ENCODE measurements around the gene CNR2.
"Not testable (repeated sequence)": the region's sequence is repeated elsewhere in the genome, so short reads cannot be mapped to it uniquely, and the experiment has no call there.

Gene CNR2

DNA sequence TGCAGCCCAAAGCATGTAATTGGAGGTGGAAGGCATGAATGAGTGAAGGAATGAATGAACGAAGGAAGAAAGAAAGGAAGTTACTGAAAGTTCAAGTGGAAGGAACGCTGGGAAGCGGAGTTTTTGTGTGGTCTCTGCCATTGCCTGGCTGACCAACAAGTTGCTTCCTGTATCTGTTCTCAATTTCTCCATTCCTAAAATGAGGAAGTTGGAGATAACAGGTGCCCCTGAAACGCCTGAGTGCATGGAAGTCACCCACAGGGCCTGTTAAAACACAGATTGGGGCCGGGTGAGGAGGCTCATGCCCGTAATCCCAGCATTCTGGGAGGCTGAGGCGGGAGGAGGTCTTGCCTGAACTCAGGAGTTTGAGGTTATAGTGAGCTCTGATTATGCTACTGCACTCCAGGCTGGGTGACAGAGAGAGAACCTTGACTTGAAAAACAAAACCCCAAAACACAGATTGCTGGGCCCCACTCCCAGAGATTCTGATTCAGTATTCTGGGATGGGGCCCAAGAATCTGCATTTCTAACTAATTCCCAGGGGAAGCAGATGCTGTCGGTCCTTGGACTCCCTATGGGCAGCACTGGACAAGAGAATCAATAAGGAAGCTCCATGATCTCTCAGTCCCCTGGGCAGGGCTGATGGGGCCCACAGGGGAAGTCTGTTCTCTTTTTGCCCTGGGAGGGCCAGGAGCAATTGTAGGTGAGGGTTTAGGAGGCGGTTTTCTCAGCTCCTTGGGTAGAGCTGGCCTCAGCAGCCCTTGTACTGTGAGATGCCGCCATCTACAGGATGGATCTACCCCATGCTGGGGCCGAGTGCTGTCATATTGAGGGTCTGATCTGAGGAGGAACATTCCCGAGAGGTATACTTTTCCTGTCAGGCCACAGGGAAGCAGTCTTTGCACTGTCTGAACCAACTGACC lies 3.3 kb upstream of the CNR2 start:
- peak; percentile 70 for DNase-seq (ENCODE audit: low spot score)

DNA sequence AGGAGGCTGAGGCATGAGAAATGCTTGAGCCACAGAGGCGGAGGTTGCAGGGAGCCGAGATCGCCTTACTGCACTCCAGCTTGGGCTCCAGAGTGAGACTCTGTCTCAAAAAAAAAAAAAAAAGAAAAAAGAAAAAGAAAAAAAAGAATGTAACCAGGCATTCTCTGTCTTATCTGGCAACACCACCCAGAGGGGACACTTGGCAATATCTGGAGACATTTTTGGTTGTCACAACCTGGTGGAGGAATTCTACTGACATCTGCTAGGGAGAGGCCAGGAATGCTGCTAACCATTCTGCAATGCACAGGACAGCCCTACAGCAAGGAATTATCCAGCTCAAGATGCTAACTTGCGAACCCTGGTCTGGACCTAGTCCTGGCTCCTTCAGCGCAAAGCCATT lies 2.3 kb upstream of the CNR2 start:
- DNase-seq (ENCODE audit: low spot score): no peak

DNA sequence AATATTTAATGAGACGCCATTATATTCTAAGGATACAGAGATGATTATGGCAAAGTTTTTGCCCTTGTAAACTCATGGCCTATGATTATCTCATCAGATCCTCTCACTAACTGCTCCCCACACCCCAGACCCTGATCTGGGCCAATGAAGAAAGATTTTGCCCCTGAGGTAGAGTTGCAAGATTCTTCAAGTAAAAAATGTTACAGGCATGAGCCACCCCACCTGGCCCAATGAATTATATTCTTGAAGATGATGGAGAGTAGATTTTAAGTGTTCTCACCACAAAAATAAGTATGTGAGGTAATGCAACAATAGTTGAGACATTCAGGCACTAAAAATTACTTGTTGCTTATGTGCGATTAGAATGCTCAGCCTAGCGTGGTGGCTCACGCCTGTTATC lies 1.8 kb upstream of the CNR2 start:
- DNase-seq (ENCODE audit: low spot score): no peak

DNA sequence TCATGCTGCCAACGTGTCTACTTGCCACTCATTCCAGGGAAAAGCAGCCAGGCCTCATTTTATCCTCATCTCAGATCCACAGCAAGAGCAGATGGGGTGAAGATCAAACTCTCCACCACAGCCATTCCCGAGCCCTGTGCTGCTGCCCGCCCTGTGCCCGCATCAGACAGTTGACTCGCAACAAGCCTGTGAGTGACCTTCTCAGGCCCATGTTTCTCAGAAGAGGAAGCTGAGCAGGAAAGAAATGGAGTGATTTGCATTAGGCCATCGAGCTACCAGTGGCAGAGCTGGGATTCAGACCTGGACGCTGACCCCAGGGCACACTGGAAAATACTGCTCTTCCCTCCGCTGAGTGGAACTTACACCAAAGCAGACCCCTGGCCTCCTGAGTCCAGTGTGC lies 1.2 kb downstream of the CNR2 start:
- no peak for DNase-seq (ENCODE audit: low spot score)

DNA sequence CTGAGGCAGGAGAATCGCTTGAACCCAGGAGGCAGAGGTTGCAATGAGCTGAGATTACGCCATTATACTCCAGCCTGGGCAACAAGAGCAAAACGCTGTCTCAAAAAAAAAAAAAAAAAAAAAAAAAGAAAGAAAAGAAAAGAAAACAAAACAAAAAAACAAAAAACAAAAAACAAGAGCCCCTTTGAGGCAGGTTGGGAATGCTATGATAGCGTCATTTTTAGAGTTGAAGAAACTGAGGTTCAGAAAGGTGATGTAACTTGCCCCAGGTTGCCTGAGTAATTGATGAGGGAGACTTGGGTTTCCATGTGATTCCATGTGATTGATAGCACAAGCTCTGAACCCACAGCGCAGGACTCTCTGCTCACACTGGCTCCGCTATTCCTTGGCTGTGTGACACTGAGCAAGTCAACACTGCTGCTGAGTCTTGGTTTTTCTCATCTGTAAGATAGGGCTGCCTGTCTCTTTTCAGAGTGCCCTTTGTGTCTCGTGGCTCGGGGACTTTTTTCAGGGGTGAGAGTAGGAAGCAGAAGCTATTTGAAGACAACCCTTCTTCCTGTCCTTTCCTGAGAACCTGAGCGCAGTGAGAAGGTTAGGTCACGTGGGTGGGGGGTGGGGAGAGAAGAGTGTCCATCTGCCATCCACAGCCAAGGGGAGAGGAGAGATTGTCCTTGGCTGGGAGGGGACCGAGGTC lies 2.5 kb downstream of the CNR2 start:
- DNase-seq (ENCODE audit: low spot score): no peak

DNA sequence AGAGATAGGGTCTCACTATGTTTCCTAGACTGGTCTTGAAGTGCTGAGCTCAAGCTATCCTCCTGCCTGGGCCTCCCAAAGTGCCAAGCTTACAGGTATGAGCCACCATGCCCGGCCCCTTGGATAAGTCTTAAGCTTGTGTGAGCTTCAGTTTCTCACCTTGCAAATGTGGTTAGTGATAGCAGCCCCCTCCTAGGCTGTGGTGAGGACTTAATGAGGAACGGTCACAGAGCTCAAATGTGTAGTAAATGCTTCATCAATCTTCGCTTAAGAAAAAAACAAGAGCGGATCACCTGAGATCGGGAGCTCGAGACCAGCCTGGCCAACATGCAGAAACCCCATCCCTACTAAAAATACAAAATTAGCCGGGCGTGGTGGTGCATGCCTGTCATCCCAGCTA lies 3.0 kb downstream of the CNR2 start:
- DNase-seq (ENCODE audit: low spot score): no peak

DNA sequence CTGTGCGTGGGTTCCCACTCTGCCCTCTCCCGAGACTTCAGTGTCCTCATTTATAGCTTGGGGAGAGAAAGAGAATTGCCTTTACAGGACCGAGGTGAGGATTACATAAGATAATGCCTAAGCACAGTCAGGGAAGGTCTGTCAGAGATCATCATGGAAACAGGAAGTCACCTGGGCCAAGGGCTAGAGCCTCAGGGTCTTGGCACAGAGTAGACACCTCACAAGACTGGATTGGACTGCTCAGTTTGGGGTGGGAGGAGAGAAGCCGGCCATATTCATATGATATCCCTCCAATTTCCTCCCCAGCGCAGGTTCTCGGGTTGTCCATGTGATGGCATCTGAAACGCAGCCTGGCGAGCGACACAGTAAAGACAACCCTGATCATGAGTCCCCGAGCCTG lies 3.8 kb downstream of the CNR2 start:
- no peak for DNase-seq (ENCODE audit: low spot score)

DNA sequence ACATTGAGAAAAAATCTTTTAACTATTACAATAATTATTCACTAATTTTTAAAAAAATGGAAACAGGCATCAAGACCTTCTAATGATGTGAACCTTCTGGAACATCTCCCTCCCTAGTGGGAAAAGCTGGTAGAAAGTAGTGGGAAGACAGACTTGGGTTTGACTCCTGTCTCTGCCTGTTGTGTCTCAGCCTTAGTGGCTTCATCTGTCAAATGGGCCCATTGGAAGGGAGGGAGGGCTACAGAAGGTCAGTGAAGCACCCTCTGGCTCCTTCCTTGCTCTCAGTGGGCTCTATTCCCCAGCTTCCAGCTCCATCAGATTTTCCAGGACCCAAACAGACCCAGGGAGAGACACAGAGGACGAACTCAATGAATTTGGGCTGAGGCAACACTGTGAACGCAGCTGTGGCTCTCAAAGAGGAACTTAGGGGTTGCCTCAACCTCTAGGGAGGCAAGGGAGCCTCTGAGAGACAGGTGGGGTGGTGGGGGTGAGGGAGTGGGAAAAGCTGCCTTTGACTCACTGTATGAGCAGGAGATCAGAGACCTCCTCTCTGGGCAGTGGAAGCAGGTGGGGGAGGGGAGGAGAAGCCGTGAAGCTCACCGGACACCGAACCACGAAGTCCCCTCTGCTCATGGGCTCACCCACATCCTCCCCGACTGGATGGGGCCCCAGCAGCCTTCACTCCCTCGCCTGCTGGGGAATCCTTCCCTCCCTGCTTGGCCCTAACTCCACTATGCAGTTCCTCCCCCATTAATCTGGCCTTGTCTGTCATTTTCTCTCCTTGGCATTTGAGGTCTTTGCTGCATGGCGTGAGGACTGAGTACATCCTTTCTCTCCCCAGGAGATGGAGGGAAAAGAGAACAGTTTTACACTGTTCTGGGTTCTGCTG lies 4.5 kb downstream of the CNR2 start:
- no peak for DNase-seq (ENCODE audit: low spot score)

DNA sequence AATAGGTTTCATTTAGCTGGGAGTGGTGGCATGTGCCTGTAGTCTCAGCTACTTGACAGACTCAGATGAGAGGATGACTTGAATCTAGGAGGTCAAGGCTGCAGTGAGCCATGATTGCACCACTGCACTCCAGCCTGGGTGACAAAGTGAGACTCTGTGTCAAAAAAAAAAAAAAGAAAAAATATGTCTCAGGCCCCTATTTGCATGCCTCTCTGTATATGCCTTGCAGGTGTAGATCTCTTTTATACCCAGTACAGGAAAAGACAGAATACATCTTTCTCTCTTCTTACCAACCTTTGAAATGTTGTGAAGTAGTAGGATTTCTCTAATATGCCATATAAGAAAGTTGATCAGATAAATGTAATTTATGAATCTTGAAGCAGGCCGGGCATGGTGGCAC lies 6.4 kb downstream of the CNR2 start:
- no peak for DNase-seq (ENCODE audit: low spot score)

DNA sequence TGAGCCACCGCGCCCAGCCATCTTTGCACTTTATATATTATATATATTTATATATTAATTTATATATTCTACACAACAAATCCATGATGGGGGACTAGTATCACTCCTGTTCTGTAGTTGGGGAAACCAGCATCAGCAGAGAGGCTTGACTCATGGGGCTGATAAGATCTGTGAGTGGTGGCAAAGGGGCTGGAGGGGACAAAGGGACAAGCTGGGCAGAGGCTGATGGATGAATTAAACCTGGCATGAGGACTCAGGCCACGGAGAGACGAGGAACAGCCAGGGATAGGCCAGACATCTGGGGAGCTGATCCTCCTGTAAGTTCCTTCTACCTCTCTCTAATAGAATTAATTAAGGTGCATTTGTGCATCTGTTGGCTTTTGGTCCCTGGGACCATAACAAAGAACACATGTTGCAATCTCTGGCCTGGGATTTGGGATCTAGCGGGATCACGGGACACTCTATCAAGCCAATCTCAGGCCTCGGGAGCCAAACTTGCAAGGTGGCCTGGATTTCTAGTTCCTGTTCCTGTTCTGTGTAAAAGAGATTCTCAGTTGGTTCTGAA lies 7.6 kb downstream of the CNR2 start:
- DNase-seq (ENCODE audit: low spot score): no peak

DNA sequence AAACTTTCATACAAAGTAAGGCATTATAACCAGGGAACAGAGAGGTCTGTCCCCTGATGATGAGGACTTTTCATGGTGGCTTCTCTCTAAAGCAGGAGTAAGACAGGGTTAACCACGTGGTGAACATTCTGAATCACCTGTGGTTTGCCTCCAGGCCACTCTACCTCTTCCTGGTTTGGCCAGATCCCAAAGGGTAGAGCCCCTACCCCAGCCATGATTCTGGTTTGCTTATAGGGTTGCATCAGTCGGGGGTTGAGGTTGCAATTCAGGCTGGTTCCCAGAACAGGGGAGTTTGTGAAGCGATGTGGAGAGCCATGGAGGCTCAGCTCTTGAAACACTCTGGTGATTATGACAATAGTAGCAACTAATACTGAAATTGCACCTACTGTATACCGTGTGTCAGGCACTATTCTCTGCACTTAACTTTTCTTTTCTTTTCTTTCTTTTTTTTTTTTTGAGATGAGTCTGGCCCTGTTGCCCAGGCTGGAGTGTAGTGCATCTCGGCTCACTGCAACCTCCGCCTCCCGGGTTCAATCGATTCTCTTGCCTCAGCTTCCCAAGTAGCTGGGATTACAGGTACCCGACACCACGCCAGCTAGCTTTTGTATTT lies 8.3 kb downstream of the CNR2 start:
- DNase-seq (ENCODE audit: low spot score): no peak

DNA sequence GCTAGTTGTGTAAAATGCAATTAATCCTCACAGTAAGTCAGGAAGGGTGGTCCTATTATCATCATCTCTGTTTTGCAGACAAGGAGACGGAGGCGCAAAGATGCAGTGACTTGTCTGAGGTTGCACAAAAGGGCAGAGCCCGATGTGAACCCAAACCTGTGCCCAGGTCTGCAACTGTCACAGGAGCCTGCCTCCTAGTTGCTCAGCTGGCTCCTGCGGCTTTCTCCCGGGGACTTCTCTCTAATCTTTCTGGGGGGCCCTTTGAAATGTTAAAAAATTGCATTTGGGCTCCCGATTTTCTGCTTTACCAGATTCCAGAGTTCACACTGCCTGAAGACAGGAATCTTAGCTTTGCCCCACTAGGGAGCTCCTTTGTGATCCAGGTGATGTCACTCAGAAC lies 9.4 kb downstream of the CNR2 start:
- no peak for DNase-seq (ENCODE audit: low spot score)

DNA sequence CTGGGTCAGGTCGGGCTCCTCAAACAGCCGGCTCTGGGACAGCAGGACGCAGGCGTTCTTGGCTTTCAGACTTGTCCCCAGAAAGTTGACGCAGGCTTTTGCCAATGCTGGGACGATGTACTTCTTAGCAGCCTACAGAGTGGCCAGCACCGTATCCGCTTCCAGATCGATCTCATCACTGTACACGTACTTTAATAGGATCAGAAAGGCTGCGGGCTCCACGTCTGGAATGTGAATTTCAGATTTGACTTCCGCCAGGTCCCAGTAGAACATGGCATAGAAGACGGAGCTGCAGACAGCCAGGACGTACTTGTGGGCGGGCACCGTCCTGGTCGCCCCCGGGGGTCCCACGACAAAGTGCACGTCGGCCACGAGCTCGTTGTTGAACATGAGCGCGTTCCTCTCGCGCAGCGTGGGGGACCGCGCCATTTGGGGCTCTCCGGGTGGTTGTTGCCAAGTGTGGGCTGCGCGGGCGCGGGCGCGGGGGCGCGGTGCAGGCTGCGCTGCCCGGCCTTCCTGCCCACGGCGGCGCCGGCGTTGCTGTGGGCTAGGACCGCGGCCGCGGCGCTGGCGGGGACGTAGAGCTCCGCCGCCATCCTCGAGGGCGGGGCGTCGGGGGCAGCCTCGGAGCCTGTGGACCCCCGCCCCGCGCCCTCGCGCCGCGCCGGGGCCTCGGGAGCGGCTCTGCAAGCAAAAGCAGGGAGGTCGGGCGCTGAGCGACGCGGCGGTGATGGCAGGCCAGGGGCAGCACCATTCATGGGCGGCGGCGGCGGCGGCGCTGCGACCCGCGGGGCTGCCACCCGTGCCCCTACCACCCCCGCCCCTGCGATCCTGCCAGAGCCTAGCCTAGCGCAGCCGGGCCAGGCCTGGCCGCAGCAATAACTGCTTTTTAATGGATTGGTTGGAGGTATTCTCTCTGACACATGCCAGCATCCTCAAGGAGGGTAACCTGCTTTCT lies 10.6 kb downstream of the CNR2 start:
- DNase-seq (ENCODE audit: low spot score): no peak

DNA sequence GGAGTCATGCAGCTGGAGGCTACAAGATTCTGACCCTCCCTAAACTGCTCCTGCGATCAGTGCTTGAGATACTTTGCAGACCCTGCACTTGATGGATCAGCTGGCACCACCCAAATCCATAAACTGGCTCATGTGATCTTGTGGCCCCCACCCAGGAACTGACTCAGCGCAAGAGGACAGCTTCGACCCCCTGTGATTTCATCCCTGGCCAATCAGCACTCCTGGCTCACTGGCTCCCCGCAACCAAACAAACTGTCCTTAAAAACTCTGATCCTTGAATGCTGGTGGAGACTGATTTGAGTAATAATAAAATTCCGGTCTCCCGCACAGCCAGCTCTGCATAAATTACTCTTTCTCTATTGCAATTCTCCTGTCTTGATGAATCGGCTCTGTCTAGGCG lies 13.1 kb downstream of the CNR2 start:
- DNase-seq (ENCODE audit: low spot score): not testable (repeated sequence)

DNA sequence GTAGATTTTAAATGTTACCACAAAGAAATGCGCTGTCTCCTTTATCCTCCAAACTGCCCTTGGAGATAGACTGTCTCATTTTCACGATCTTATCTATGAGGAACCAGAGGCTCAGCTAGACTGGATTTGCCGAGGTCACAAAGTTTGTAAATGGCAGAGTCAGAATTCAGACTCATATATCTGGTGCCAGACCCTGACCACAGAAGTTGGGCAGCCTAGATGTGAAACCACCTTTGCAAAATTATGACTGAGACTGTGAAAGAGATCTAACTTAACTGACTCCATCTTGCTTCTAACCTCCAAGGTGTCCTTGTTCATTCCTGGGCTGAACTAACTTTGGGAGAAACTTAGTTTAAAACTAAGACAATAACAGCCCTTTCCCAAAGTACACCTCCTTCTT lies 14.1 kb downstream of the CNR2 start:
- DNase-seq (ENCODE audit: low spot score): no peak

DNA sequence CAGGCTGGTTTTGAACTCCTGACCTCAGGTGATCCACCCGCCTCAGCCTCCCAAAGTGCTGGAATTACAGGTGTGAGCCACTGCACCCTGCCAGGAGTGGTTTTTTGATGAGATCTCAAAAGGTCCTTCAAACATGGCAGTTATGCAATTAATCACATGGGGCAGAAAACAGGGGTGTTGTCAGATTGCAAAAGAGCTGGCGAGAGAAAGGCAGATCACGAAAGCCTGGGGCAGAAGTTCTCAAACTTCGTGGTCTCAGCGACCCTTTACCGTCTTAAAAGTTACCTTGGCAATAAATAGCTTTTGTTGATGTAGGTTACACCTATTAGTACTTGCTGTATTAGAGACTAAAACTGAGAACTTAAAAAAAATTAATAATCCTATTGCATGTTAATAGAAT lies 16.1 kb downstream of the CNR2 start:
- DNase-seq (ENCODE audit: low spot score): no peak

DNA sequence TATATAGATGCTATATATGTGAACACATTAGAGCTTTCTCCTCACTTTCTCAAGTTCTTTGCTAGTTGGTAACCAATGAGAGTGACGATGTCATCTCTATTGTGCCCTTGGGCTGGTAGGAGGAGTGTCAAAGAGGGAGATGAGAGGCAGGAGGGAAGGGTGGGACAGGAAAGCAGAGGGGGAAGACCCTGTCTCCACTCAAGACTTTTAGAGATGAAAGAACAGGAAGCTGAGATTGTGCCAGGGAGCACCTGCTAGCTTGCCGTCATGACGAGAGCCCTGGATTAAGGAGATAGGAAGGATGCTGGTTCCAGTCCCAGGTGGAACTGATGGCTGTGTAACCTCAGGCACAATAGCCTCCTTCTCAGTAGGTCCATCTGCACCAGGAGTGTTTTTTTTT lies 16.7 kb downstream of the CNR2 start:
- DNase-seq (ENCODE audit: low spot score): no peak

DNA sequence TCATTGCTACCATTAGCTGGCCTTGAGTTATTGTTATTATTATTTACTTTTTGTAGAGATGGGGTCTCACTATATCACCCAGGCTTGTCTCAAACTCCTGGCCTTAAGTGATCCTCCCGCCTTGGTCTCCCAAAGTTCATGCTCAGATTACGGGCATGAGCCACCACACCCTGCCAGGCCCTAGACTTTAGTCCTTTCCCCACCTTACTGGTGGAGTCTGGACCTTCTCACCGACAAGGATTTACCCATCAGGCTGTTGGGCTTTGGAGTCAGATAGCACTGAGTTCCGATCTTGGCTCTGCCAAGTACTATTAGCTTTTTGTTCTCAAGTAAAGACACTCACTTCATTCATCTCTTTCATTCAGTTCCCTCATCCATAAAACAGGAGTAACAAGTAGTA lies 17.2 kb downstream of the CNR2 start:
- DNase-seq (ENCODE audit: low spot score): no peak

DNA sequence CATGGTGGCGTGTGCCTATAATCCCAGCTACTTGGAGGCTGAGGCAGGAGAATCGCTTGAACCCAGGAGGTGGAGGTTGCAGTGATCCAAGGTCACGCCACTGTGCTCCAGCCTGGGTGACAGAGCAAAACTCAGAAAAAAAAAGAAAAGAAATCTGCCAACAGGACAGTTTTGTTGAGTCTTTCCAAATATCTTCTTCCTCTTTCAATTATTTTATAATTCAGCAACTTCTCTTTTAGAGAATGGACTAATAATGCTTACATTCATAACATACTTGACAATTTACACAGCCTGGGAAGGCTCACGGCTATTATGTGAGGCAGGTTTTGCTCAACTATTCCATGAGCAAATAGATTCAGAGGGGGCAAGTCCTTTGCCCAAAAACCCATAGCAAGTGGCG lies 18.1 kb downstream of the CNR2 start:
- DNase-seq (ENCODE audit: low spot score): no peak

DNA sequence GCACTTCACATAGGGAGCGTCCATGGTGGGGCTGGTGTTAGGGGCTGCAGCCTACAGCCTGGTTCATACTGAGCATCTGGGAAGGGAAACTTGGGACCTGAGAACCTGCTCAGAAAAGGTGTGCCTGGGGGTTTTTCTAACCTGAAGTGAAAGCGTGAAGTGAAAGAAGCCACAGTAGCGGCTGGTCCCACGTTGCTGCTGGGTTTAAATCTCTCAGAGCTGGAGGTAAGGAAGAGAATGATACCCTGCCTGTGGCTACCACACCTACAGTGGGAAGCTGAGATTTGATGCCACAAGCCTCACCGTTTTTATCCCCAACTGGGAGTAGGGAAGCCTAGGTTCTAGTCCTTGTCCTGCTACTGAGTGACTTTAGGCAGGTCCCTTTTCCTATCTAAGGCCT lies 24.1 kb downstream of the CNR2 start:
- no peak for DNase-seq (ENCODE audit: low spot score)

DNA sequence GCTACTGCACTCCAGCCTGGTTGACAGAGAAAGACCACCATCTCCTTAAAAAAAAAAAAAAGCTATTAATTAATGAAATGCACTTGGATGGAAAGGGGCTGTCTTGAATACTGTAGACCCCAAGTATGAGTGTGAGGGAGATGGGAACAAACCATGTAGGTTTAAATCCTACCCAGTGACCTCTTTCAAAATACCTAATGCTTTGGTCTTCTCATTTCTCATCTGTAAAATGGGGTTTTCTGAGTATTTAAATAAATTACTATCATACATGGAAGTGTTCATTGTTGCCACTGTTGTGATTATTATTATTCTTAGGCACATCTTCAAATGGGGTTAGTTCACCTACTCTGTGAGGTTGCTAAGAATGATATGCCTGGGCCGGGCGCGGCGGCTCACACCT lies 27.9 kb downstream of the CNR2 start:
- DNase-seq (ENCODE audit: low spot score): no peak

Data from AG08395 (cell line).